C4-2B (cell line): Measurements from ENCODE around the gene RIN3.

Experiments used
- CTCF ChIP-seq: fragments of 450-650 bp; conservative IDR thresholded peaks from 2 replicates; pipeline ENCODE4 v1.5.1; 2017; ENCODE audit warnings: mild to moderate bottlenecking
- ZFX ChIP-seq: fragments of 450-650 bp; IDR thresholded peaks from 2 replicates; pipeline ENCODE4 v1.6.1; 2017

GRCh38 chr14:92627707-92628215 lies 114.2 kb downstream of the RIN3 start:
- no peak for TF ChIP-seq CTCF
- no peak for TF ChIP-seq ZFX
